Measurements from ENCODE around the gene SLC6A9. TPM values are rescaled to one million over a fixed set of nuclear protein-coding genes. Genes with fewer than 3 reads are reported as not detected.

Gene SLC6A9
- total RNA-seq, 1 donor from 2014 or later = 51.6 TPM

- no peak for DNase-seq (ENCODE audit: extremely low spot score, unreplicated experiment)
- Mint-ChIP-seq H3K4me1 (ENCODE audit: unreplicated experiment) (no peaks in the 10 kb centered on the region), H3K4me3 (ENCODE audit: unreplicated experiment) (no peak overlapping the region), H3K9me3 (ENCODE audit: unreplicated experiment) (peaks cover 1% of the 10 kb centered on the region), H3K36me3 (ENCODE audit: unreplicated experiment) (peaks cover 28% of the 10 kb centered on the region), H3K27ac (ENCODE audit: unreplicated experiment) (no peak overlapping the region), H3K27me3 (ENCODE audit: unreplicated experiment) (no peaks in the 10 kb centered on the region)
- TF ChIP-seq, protein P1, sequence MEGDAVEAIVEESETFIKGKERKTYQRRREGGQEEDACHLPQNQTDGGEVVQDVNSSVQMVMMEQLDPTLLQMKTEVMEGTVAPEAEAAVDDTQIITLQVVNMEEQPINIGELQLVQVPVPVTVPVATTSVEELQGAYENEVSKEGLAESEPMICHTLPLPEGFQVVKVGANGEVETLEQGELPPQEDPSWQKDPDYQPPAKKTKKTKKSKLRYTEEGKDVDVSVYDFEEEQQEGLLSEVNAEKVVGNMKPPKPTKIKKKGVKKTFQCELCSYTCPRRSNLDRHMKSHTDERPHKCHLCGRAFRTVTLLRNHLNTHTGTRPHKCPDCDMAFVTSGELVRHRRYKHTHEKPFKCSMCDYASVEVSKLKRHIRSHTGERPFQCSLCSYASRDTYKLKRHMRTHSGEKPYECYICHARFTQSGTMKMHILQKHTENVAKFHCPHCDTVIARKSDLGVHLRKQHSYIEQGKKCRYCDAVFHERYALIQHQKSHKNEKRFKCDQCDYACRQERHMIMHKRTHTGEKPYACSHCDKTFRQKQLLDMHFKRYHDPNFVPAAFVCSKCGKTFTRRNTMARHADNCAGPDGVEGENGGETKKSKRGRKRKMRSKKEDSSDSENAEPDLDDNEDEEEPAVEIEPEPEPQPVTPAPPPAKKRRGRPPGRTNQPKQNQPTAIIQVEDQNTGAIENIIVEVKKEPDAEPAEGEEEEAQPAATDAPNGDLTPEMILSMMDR (IDR thresholded peaks at IDR 0.05) = no peak
Observed at GRCh38 chr1:43963006-43963405, 68.3 kb downstream of the SLC6A9 start.

DNA sequence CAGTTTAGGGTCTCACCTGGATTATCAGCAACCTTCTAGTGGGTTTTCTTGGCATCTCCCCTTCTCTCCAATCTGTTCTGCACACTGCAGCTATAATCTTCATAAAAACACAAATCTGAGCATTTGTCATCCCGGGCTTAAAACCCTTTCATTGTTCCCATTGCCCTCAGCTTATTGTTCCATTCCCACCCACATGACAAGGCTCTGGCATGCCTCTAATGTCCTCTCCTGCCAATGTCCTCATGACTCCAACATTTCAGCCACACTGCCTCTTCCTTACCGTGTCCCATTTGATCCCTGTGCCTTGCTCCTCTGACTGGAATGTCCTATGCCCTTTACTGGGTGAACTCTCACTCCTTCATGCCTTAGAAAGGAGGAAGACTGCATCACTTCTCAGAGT is 68.9 kb downstream of the SLC6A9 start:
- Mint-ChIP-seq H3K36me3 (ENCODE audit: unreplicated experiment) (peaks cover 25% of the 10 kb centered on the region), H3K27ac (ENCODE audit: unreplicated experiment) (no peak overlapping the region), H3K27me3 (ENCODE audit: unreplicated experiment) (no peaks in the 10 kb centered on the region), H3K4me1 (ENCODE audit: unreplicated experiment) (no peaks in the 10 kb centered on the region), H3K9me3 (ENCODE audit: unreplicated experiment) (no peaks in the 10 kb centered on the region), H3K4me3 (ENCODE audit: unreplicated experiment) (no peak overlapping the region)
- no peak for DNase-seq (ENCODE audit: extremely low spot score, unreplicated experiment)
- TF ChIP-seq, protein P1 (IDR thresholded peaks at IDR 0.05) = no peak

- peaks cover 24% of the 10 kb centered on the region for H3K36me3 Mint-ChIP-seq (ENCODE audit: unreplicated experiment)
Observed at GRCh38 chr1:43961692-43962091, 69.6 kb downstream of the SLC6A9 start.

DNA sequence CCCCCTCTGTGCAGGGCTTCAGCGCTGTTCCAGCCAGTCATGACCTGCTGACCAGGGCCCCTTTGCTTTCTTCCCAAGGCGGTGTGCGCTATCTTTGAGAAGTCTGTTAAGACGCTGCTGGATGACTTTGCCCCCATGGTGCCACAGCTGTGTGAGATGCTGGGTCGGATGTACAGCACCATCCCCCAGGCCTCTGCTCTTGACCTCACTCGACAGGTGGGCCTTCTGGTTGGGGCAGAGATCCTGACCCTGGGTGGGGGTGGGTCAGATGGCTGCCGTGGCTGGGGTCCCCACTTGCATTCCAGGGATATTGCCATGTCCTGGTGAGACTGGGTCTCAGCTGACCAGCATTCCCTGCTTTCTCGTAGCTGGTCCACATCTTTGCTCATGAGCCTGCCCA is 70.5 kb downstream of the SLC6A9 start:
- no peaks in the 10 kb centered on the region for H3K27me3 Mint-ChIP-seq (ENCODE audit: unreplicated experiment)
- no peak for DNase-seq (ENCODE audit: extremely low spot score, unreplicated experiment)
- no peaks in the 10 kb centered on the region for H3K9me3 Mint-ChIP-seq (ENCODE audit: unreplicated experiment)
- TF ChIP-seq, protein P1 (IDR thresholded peaks at IDR 0.05) = no peak
- no peak overlapping the region for H3K27ac Mint-ChIP-seq (ENCODE audit: unreplicated experiment)
- H3K4me1 Mint-ChIP-seq (ENCODE audit: unreplicated experiment) = no peaks in the 10 kb centered on the region
- no peak overlapping the region for H3K4me3 Mint-ChIP-seq (ENCODE audit: unreplicated experiment)
- peaks cover 22% of the 10 kb centered on the region for H3K36me3 Mint-ChIP-seq (ENCODE audit: unreplicated experiment)

More at GRCh38 chr1:43961692-43962091, 69.6 kb downstream of the SLC6A9 start:
- Mint-ChIP-seq H3K4me1 (ENCODE audit: unreplicated experiment) (no peaks in the 10 kb centered on the region), H3K27me3 (ENCODE audit: unreplicated experiment) (no peaks in the 10 kb centered on the region), H3K4me3 (ENCODE audit: unreplicated experiment) (no peak overlapping the region), H3K9me3 (ENCODE audit: unreplicated experiment) (no peaks in the 10 kb centered on the region), H3K27ac (ENCODE audit: unreplicated experiment) (no peak overlapping the region)
- DNase-seq (ENCODE audit: extremely low spot score, unreplicated experiment) = no peak
- TF ChIP-seq, protein P1 (IDR thresholded peaks at IDR 0.05) = no peak

DNA sequence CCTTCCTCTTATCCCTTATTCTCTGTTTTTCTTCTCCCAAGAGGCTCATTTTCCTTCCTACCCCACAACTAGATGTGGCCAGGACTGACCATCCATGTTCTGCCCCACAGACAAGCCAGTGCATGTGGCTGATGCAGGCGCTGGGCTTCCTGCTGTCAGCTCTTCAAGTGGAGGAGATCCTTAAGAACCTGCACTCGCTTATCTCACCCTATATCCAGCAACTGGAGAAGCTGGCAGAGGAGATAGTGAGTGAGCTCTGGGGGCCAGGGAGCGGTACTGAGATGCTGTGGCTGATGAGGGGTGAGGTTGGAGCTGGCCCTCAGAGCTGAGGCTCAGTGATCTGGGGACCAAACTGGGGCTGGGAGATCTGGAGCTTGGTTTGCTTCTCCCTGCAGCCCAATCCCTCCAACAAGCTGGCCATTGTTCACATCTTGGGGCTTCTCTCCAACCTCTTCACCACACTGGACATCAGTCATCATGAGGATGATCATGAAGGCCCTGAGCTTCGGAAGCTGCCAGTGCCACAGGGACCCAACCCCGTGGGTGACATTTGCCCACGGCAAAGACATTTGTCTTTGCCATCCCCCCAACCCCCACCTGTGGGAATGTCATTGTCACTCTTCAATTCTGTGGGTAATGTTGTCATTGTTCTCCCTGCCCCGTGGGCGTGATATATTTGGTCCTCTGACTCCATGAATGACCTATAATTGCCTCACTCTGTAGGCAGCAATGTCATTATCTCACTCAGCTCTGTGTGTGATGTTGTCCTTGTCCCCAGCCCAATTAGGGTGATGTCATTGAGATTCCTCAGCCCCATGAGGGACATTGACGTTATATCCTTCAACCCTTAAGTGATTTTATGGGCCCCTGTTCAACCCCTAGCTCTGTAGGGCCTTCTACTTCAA is 72.7 kb downstream of the SLC6A9 start:
- no peaks in the 10 kb centered on the region for H3K9me3 Mint-ChIP-seq (ENCODE audit: unreplicated experiment)
- TF ChIP-seq, protein P1 (IDR thresholded peaks at IDR 0.05) = no peak
- no peak overlapping the region for H3K27ac Mint-ChIP-seq (ENCODE audit: unreplicated experiment)
- no peaks in the 10 kb centered on the region for H3K4me1 Mint-ChIP-seq (ENCODE audit: unreplicated experiment)
- no peak for DNase-seq (ENCODE audit: extremely low spot score, unreplicated experiment)
- peaks cover 22% of the 10 kb centered on the region for H3K36me3 Mint-ChIP-seq (ENCODE audit: unreplicated experiment)
- no peaks in the 10 kb centered on the region for H3K27me3 Mint-ChIP-seq (ENCODE audit: unreplicated experiment)
- H3K4me3 Mint-ChIP-seq (ENCODE audit: unreplicated experiment) = no peak overlapping the region

Measured in osteocyte (in vitro differentiated cells).